Measurements from ENCODE around the gene ETV6.

Gene ETV6

GRCh38 chr12:11689591-11690186 lies 40.2 kb downstream of the ETV6 start:
- Histone ChIP-seq H3K9ac (ENCODE audit: low read depth, low read length) (no peak overlapping the region), H4K20me1 (ENCODE audit: insufficient read depth, low read length) (peaks cover 74% of the 10 kb centered on the region), H3K4me3 (ENCODE audit: low read depth in 1 of 2, low read length in 2 of 2) (no peak overlapping the region), H3K36me3 (ENCODE audit: insufficient read depth, low read length) (peaks cover 12% of the 10 kb centered on the region), H3K27ac (ENCODE audit: low read length) (no peak overlapping the region), H3K9me3 (ENCODE audit: insufficient read depth, low read length, severe bottlenecking) (no peaks in the 10 kb centered on the region), H3K79me2 (ENCODE audit: insufficient read depth, low read length) (peaks cover 98% of the 10 kb centered on the region), H3K4me1 (ENCODE audit: insufficient read depth, low read length) (no peaks in the 10 kb centered on the region), H3K4me2 (ENCODE audit: insufficient read depth, low read length) (no peak overlapping the region), H3K27me3 (ENCODE audit: insufficient read depth, low read length, poor library complexity) (no peaks in the 10 kb centered on the region), H2AFZ (ENCODE audit: low read depth, low read length) (no peak overlapping the region)
- no peak for DNase-seq
- no peak for TF ChIP-seq CTCF (IDR thresholded peaks at IDR 0.05; ENCODE audit: borderline replicate concordance, extremely low read depth, low read length, poor library complexity, severe bottlenecking)
- no peak for TF ChIP-seq EZH2 (IDR thresholded peaks at IDR 0.05; ENCODE audit: borderline replicate concordance, low read depth, low read length, severe bottlenecking)
- ATAC-seq (ENCODE audit: insufficient read depth, low read depth), result no peak

- peaks cover 99% of the 10 kb centered on the region for H3K79me2 ChIP-seq (ENCODE audit: insufficient read depth, low read length)
- no peak for DNase-seq
Observed at GRCh38 chr12:11693067-11693466, 43.6 kb downstream of the ETV6 start.

GRCh38 chr12:11693601-11694000 lies 44.1 kb downstream of the ETV6 start:
- H4K20me1 ChIP-seq (ENCODE audit: insufficient read depth, low read length), result peaks cover 70% of the 10 kb centered on the region
- TF ChIP-seq CTCF (IDR thresholded peaks at IDR 0.05; ENCODE audit: borderline replicate concordance, extremely low read depth, low read length, poor library complexity, severe bottlenecking), result no peak
- TF ChIP-seq EZH2 (IDR thresholded peaks at IDR 0.05; ENCODE audit: borderline replicate concordance, low read depth, low read length, severe bottlenecking), result no peak
- H3K27me3 ChIP-seq (ENCODE audit: insufficient read depth, low read length, poor library complexity), result no peaks in the 10 kb centered on the region
- peaks cover 15% of the 10 kb centered on the region for H3K36me3 ChIP-seq (ENCODE audit: insufficient read depth, low read length)
- DNase-seq (no peak), ATAC-seq (ENCODE audit: insufficient read depth, low read depth) (no peak)
- no peak overlapping the region for H2AFZ ChIP-seq (ENCODE audit: low read depth, low read length)
- peaks cover 3% of the 10 kb centered on the region; the same call in 1 of the 2 replicates for H3K4me1 ChIP-seq (ENCODE audit: insufficient read depth, low read length)
- no peaks in the 10 kb centered on the region for H3K9me3 ChIP-seq (ENCODE audit: insufficient read depth, low read length, severe bottlenecking)
- H3K9ac ChIP-seq (ENCODE audit: low read depth, low read length), result no peak overlapping the region
- no peak overlapping the region for H3K27ac ChIP-seq (ENCODE audit: low read length)
- no peak overlapping the region for H3K4me3 ChIP-seq (ENCODE audit: low read depth in 1 of 2, low read length in 2 of 2)
- H3K79me2 ChIP-seq (ENCODE audit: insufficient read depth, low read length), result peaks cover 99% of the 10 kb centered on the region
- no peak overlapping the region for H3K4me2 ChIP-seq (ENCODE audit: insufficient read depth, low read length)

More at GRCh38 chr12:11693067-11693466, 43.6 kb downstream of the ETV6 start:
- Histone ChIP-seq H2AFZ (ENCODE audit: low read depth, low read length) (no peak overlapping the region), H3K36me3 (ENCODE audit: insufficient read depth, low read length) (peaks cover 15% of the 10 kb centered on the region), H4K20me1 (ENCODE audit: insufficient read depth, low read length) (peaks cover 75% of the 10 kb centered on the region), H3K4me2 (ENCODE audit: insufficient read depth, low read length) (no peak overlapping the region), H3K9ac (ENCODE audit: low read depth, low read length) (no peak overlapping the region), H3K27ac (ENCODE audit: low read length) (no peak overlapping the region), H3K9me3 (ENCODE audit: insufficient read depth, low read length, severe bottlenecking) (no peaks in the 10 kb centered on the region), H3K27me3 (ENCODE audit: insufficient read depth, low read length, poor library complexity) (no peaks in the 10 kb centered on the region), H3K4me1 (ENCODE audit: insufficient read depth, low read length) (peaks cover 3% of the 10 kb centered on the region; the same call in 1 of the 2 replicates), H3K4me3 (ENCODE audit: low read depth in 1 of 2, low read length in 2 of 2) (no peak overlapping the region)
- no peak for ATAC-seq (ENCODE audit: insufficient read depth, low read depth)
- TF ChIP-seq EZH2 (IDR thresholded peaks at IDR 0.05; ENCODE audit: borderline replicate concordance, low read depth, low read length, severe bottlenecking) (no peak), CTCF (IDR thresholded peaks at IDR 0.05; ENCODE audit: borderline replicate concordance, extremely low read depth, low read length, poor library complexity, severe bottlenecking) (no peak)
